Measurements from ENCODE around the gene WDR33.

Gene WDR33

GRCh38 chr2:127799926-127800325, 11.0 kb downstream of the WDR33 start:
- TF ChIP-seq ZNF426 (tag by site-specific recombination; IDR thresholded peaks at IDR 0.05) = no peak
- no peak for TF ChIP-seq OVOL3 (tag by site-specific recombination; IDR thresholded peaks at IDR 0.05)
- TF ChIP-seq ZBTB6 (tag by site-specific recombination; IDR thresholded peaks at IDR 0.05) = no peak
- no peak for TF ChIP-seq ZNF518A (tag by site-specific recombination; conservative IDR thresholded peaks at IDR 0.05; ENCODE audit: low read depth)
- no peak for TF ChIP-seq YY1 (tag by site-specific recombination; IDR thresholded peaks at IDR 0.05)
- TF ChIP-seq ZNF529 (tag by site-specific recombination; IDR thresholded peaks at IDR 0.05; ENCODE audit: insufficient replicate concordance) = no peak
- no peak for TF ChIP-seq HOXA7 (CRISPR knock-in tag; IDR thresholded peaks at IDR 0.05; ENCODE audit: borderline replicate concordance)
- TF ChIP-seq ZFHX2 (tag by site-specific recombination; conservative IDR thresholded peaks at IDR 0.05) = no peak
- TF ChIP-seq ZBTB26 (tag by site-specific recombination; optimal IDR thresholded peaks at IDR 0.05) = no peak
- TF ChIP-seq ZNF624 (tag by site-specific recombination; IDR thresholded peaks at IDR 0.05) = no peak
- TF ChIP-seq HIC1 (tag by site-specific recombination; IDR thresholded peaks at IDR 0.05) = no peak
- no peak for TF ChIP-seq OSR2 (tag by site-specific recombination; IDR thresholded peaks at IDR 0.05)
- TF ChIP-seq ZBTB10 (tag by site-specific recombination; IDR thresholded peaks at IDR 0.05) = no peak
- no peak for TF ChIP-seq ZNF433 (tag by site-specific recombination; IDR thresholded peaks at IDR 0.05; ENCODE audit: low read depth)
- no peak for TF ChIP-seq ZNF404 (tag by site-specific recombination; IDR thresholded peaks at IDR 0.05)
- no peak for TF ChIP-seq PRDM1 (tag by site-specific recombination; IDR thresholded peaks at IDR 0.05)
- TF ChIP-seq ZNF837 (tag by site-specific recombination; IDR thresholded peaks at IDR 0.05) = no peak
- TF ChIP-seq REST (tag by site-specific recombination; IDR thresholded peaks at IDR 0.05) = no peak
- H3K36me3 ChIP-seq (ENCODE audit: control insufficient read depth in 2 of 2, insufficient read depth in 1 of 2, low read length in 2 of 2) = peaks cover 9 to 24% of the 10 kb centered on the region in 2 experiments
- H3K4me1 ChIP-seq (ENCODE audit: control insufficient read depth, insufficient read depth, low read length) = peaks cover 7% of the 10 kb centered on the region; the same call in 1 of the 2 replicates
- ChIA-PET CTCF (no interaction called here), POLR2A (no interaction called here)
- H3K27ac ChIP-seq (ENCODE audit: extremely low read depth, low read depth, low read length) = no peak overlapping the region
- H3K4me3 ChIP-seq (ENCODE audit: low read depth, low read length) = no peak overlapping the region
- no peaks in the 10 kb centered on the region for H3K9me3 ChIP-seq (ENCODE audit: control insufficient read depth, insufficient read depth, low read depth, low read length)

Measured in HEK293 (cell line).